ENCODE data around the gene CNDP1.

GRCh38 chr18:74522635-74523548, 11.4 kb upstream of the CNDP1 start:
- no peak for TF ChIP-seq POLR2A (IDR thresholded peaks at IDR 0.05)
- no peak for TF ChIP-seq CTCF (IDR thresholded peaks at IDR 0.05)
